Adrenal gland (tissue), 12 donors: ENCODE results near the gene TNFRSF14. TPM values are rescaled to one million over a fixed set of nuclear protein-coding genes. Genes with fewer than 3 reads are reported as not detected.

ENCODE experiments used
- DNase-seq, 7 donors: peaks; one replicate each; pipeline ENCODE4 v3.0.0-alpha.2; 2019 to 2020
- H3K27ac ChIP-seq, 5 donors: fragments of 200-600 bp; sonication (generic) in 4 of 5; 1 replicate in 3 of 5; 2 replicates in 2 of 5; pipeline versions ENCODE4 v1.5.1 to v1.8.0; 2016 to 2020; ENCODE audit warnings: mild to moderate bottlenecking in 1 of 5
- H3K27me3 ChIP-seq: fragments of 200-600 bp; 2 replicates; pipeline ENCODE4 v1.8.0; 2021
- H3K36me3 ChIP-seq, 2 donors: fragments of 200-600 bp; replicated peaks in 1 of 2; 1 replicate in 1 of 2; 2 replicates in 1 of 2; pipeline versions ENCODE4 v1.5.1 to v1.8.0; 2018 to 2022
- H3K4me1 ChIP-seq, 2 donors: fragments of 200-600 bp; replicated peaks in 1 of 2; 1 replicate in 1 of 2; 2 replicates in 1 of 2; pipeline versions ENCODE4 v1.5.1 to v1.8.0; 2018 to 2021
- H3K4me3 ChIP-seq, 4 donors: fragments of 200-600 bp; sonication (generic) in 3 of 4; one replicate each; pipeline ENCODE4 v1.5.1; 2016 to 2018
- H3K9me3 ChIP-seq, 3 donors: fragments of 200-600 bp; sonication (generic) in 1 of 3; replicated peaks in 1 of 3; 1 replicate in 2 of 3; 2 replicates in 1 of 3; pipeline versions ENCODE4 v1.5.1 to v1.8.0; 2016 to 2021
- POLR2A ChIP-seq, 2 donors: fragments of 450-650 bp; IDR thresholded peaks; one replicate each; pipeline ENCODE4 v1.6.1; 2017; ENCODE audit warnings: antibody characterized with exemption in 2 of 2, mild to moderate bottlenecking in 2 of 2, moderate library complexity in 1 of 2
- WGBS, 4 donors: extraction: QIAGEN DNeasy Blood & Tissue Kit in 2 of 4; methylation state at CpG; one replicate each; pipeline versions ENCODE4 v1.1.5 to v1.1.7; 2013 to 2017; 5-methylcytosine and 5-hydroxymethylcytosine counted together
- intact Hi-C, 2 donors: fragments of 100-400 bp; cut with DNase I; formaldehyde crosslinking; loops; one replicate each; pipeline versions ENCODE4 v1.14.1 to v1.15.0; 2022 to 2023
- polyA plus RNA-seq, 3 donors: library from polyadenylated mRNA; stranded (reverse); fragments of 200-250 nt in 2 of 3; fragments of 350-450 nt in 1 of 3; fragmentation: Illumina TruSeq in 1 of 3; extraction: RNeasy Lipid Tissue Mini Kit (QIAGEN cat#74804) in 1 of 3; gene quantifications; one replicate each; pipeline ENCODE4 v1.2.3, GENCODE V29; 2013 to 2014
- total RNA-seq, 9 donors: library from RNA; depleted of rRNA in 4 of 9; stranded (reverse); fragments of >200 nt in 4 of 9; fragments of 120-200 nt in 1 of 9; fragmentation: NEBNext Ultra II Directional in 1 of 9; extraction: Animal tissue kit (Norgen Biotek cat#: 25700) in 1 of 9; gene quantifications; one replicate each; pipeline versions ENCODE4 v1.1.0 to v1.2.4, GENCODE V29; 2013 to 2023
- TF ChIP-seq, protein P1 (sequence below), 6 experiments: fragments of 450-650 bp in 4 of 6; fragments of 200-600 bp in 2 of 6; sonication (generic) in 1 of 6; IDR thresholded peaks; 1 replicate in 5 of 6; 2 replicates in 1 of 6; pipeline versions ENCODE4 v1.5.1 to v1.8.0; 2016 to 2021; ENCODE audit warnings: antibody characterized with exemption in 6 of 6, mild to moderate bottlenecking in 2 of 6, moderate library complexity in 1 of 6
- donor health status: healthy with polysubstance abuse.
- donor health status: Bipolar disorder and iron deficiency.
- donor health status: DM: yes; HTN: yes; CAD: no.
- donor health status: DM: no; HTN: no; CAD: no.
- donor health status: DM: no; HTN: no; CAD: no.
- donor health status: DM: yes; HTN: yes; CAD: no.

Gene TNFRSF14
- total and polyA plus RNA-seq, 12 donors, result 7.0 to 554 (median 116) TPM

DNA sequence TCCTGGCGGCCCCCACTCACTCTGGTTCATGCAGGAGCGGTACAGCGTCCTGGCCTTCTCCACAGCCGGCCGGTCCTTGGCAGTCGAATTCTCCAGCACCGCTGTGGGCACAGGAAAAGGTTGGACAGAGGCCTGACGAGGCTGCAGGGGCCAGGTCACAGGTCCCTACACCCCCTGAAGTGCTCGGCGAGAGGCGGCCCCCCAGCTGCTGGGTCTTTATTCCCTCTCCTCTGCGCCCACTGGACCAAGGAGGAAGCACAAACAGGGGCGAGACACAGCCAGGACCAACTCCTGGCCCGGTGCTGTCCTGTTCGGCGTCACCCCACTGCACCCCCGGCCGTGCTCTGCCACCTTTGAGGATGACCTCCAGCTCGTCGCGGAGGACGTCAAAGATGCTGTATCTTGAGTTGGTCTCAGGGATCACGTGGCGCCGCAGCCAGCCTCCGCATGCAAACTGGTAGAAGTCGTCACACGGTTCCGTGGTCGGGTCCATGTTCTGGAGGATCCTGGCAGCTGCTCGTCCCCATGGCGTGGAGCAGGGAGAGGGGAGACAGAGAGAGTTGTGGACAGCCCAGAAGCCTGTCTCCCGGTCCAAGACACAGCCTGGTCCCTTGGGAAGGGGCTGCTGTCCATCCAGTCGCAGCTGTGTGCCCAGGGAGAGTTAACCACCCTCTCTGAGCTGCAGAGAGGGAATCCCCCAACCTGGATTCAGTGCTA lies 53.3 kb downstream of the TNFRSF14 start:
- H3K27ac ChIP-seq, result no peak overlapping the region
- H3K36me3 ChIP-seq, result no peaks in the 10 kb centered on the region
- H3K4me3 ChIP-seq, result no peak overlapping the region
- 79 to 93% (median 90%) methylated on average over 8 to 34 of the region's 34 CpGs for WGBS, 4 donors
- peak in 4 of 7 donors; percentile 4 to 15 (median 6) for DNase-seq
- H3K27me3 ChIP-seq, result peaks cover 4% of the 10 kb centered on the region
- H3K4me1 ChIP-seq, result no peaks in the 10 kb centered on the region
- intact Hi-C loops, result no loop called here
- no peak for TF ChIP-seq POLR2A (IDR thresholded peaks at IDR 0.05)
- TF ChIP-seq, protein P1, sequence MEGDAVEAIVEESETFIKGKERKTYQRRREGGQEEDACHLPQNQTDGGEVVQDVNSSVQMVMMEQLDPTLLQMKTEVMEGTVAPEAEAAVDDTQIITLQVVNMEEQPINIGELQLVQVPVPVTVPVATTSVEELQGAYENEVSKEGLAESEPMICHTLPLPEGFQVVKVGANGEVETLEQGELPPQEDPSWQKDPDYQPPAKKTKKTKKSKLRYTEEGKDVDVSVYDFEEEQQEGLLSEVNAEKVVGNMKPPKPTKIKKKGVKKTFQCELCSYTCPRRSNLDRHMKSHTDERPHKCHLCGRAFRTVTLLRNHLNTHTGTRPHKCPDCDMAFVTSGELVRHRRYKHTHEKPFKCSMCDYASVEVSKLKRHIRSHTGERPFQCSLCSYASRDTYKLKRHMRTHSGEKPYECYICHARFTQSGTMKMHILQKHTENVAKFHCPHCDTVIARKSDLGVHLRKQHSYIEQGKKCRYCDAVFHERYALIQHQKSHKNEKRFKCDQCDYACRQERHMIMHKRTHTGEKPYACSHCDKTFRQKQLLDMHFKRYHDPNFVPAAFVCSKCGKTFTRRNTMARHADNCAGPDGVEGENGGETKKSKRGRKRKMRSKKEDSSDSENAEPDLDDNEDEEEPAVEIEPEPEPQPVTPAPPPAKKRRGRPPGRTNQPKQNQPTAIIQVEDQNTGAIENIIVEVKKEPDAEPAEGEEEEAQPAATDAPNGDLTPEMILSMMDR (IDR thresholded peaks at IDR 0.05), result no peak
- no peaks in the 10 kb centered on the region for H3K9me3 ChIP-seq

DNA sequence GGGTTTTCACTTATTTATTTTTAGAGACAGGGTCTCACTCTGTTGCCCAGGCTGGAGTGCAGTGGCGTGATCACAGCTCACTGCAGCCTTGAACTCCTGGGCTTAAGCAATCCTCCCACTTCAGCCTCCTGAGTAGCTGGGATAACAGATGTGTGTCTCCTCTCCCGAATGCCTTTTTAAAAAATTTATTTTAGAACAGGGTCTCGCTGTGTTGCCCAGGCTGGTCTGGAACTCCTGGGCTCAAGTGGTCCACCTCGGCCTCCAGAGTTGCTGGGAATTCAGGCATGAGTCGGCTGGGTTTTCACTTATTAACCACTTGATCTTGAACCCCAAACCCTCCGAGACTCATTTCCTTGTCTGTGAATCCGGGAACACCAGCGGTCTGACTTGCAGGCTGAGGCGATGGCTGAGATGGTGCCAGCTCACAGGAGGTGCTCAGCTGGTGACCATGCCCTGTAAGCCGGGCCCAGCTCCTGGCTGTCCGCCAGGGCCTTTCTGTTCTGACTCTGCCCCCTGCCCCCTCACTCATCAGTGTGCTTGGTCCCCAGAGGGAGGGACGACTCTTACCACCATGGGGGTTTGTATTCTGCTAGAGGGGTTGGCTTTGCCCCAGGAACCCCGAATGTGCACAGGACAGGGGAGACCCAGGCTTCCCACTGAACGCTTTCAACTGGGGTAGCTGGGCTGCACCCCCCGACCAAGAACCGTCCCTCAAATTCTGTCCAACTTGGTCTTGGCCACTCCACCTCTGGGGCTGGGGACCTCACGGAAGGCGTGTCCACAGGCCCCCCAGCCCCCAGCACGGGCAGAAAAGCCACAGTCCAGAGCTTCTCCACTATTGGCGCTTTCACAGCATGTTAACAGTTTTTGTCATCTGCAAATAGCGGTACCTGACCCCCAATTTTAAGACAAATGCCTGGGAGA lies 54.1 kb downstream of the TNFRSF14 start:
- TF ChIP-seq, protein P1 (IDR thresholded peaks at IDR 0.05), result no peak
- WGBS, 4 donors, result 67 to 84% (median 73%) methylated on average over 15 to 21 of the region's 21 CpGs
- DNase-seq, result peak in 3 of 7 donors; percentile 6 to 18 (median 12)
- no peaks in the 10 kb centered on the region for H3K4me1 ChIP-seq
- no peak overlapping the region for H3K4me3 ChIP-seq
- H3K27ac ChIP-seq, result no peak overlapping the region
- H3K9me3 ChIP-seq, result no peaks in the 10 kb centered on the region
- intact Hi-C loops, result no loop called here
- H3K36me3 ChIP-seq, result no peaks in the 10 kb centered on the region
- peaks cover 4% of the 10 kb centered on the region for H3K27me3 ChIP-seq

DNA sequence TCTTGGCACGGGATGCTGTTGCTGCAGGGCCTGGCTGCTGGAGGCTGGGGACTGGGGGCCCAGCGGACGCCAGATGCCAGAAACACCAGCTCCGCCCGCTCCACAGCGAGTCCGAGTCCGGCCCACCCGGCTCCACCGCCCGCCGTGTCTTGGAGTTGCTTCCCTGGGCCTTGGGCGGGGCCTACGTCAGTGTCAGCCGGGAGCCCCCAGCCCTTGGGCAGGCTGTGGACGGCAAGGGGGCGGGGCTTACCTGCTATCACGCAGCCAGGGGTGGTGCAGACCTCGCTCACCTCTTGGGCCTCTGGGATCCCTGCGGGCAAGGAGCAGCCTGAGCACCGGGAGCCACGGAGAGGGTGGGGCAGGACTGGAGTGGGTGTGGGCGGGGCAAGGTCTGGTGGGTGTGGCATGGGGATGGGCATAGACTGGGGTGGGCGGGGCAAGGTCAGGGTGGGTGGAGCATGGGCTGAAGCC lies 54.9 kb downstream of the TNFRSF14 start:
- Histone ChIP-seq H3K4me3 (no peak overlapping the region), H3K9me3 (peaks cover 0 to 3% (median 0%) of the 10 kb centered on the region in 3 donors), H3K27ac (no peak overlapping the region), H3K36me3 (no peaks in the 10 kb centered on the region), H3K4me1 (no peaks in the 10 kb centered on the region), H3K27me3 (peaks cover 3% of the 10 kb centered on the region)
- intact Hi-C loops, result no loop called here
- WGBS, 4 donors, result 14 to 46% (median 28%) methylated on average over 2 to 24 of the region's 24 CpGs
- TF ChIP-seq, protein P1 (IDR thresholded peaks at IDR 0.05), result no peak
- no peak for TF ChIP-seq POLR2A (IDR thresholded peaks at IDR 0.05)
- peak in 4 of 7 donors; percentile 18 to 45 (median 35) for DNase-seq
